HG03558 (cell line): ENCODE measurements around the gene ANTXRL.
"Not testable (repeated sequence)": the region's sequence is repeated elsewhere in the genome, so short reads cannot be mapped to it uniquely, and the experiment has no call there.

Experiments used
- ATAC-seq: cut with Tn5 transposase; IDR thresholded peaks from one replicate; pipeline ENCODE4 v1.9.1; 2021; ENCODE audit warnings: moderate number of reproducible peaks; ENCODE audit not compliant: unreplicated experiment; ENCODE audit errors: extremely low read depth

The ANTXRL gene

GRCh38 chr10:46270963-46271530 is 15.8 kb upstream of the ANTXRL start:
- ATAC-seq = not testable (repeated sequence)

- ATAC-seq = not testable (repeated sequence)
Observed at GRCh38 chr10:46271795-46272499, 14.8 kb upstream of the ANTXRL start.

GRCh38 chr10:46272863-46273415 is 13.9 kb upstream of the ANTXRL start:
- ATAC-seq = no peak

- no peak for ATAC-seq
Observed at GRCh38 chr10:46273506-46274477, 13.0 kb upstream of the ANTXRL start.

- ATAC-seq = no peak
Observed at GRCh38 chr10:46277840-46278239, 9.0 kb upstream of the ANTXRL start.

GRCh38 chr10:46282421-46282831 is 4.4 kb upstream of the ANTXRL start:
- not testable (repeated sequence) for ATAC-seq

- ATAC-seq = no peak
Observed at GRCh38 chr10:46282842-46283574, 3.8 kb upstream of the ANTXRL start.

- ATAC-seq = no peak
Observed at GRCh38 chr10:46283580-46284285, 3.1 kb upstream of the ANTXRL start.

GRCh38 chr10:46284286-46285229 is 2.2 kb upstream of the ANTXRL start:
- ATAC-seq = peak; percentile 83

- no peak for ATAC-seq
Observed at GRCh38 chr10:46285300-46285699, 1.5 kb upstream of the ANTXRL start.

- ATAC-seq = no peak
Observed at GRCh38 chr10:46285966-46286620, 704 bp upstream of the ANTXRL start.

- no peak for ATAC-seq
Observed at GRCh38 chr10:46287846-46288477, 1.2 kb downstream of the ANTXRL start.

GRCh38 chr10:46288601-46289206 is 1.9 kb downstream of the ANTXRL start:
- no peak for ATAC-seq

- ATAC-seq = no peak
Observed at GRCh38 chr10:46289209-46289810, 2.5 kb downstream of the ANTXRL start.

- no peak for ATAC-seq
Observed at GRCh38 chr10:46290101-46290886, 3.5 kb downstream of the ANTXRL start.
